WERI-Rb-1 (cell line): ENCODE results near the gene ACTA1.

Experiments
- DNase-seq: peaks from one replicate; pipeline ENCODE4 v3.0.0-alpha.2; 2020
- H3K27ac ChIP-seq: fragments of 250-450 bp; sonication (Bioruptor Pico); 2 replicates; pipeline ENCODE4 v1.5.1; 2020; ENCODE audit warnings: mild to moderate bottlenecking, moderate library complexity
- H3K27me3 ChIP-seq: fragments of 250-450 bp; sonication (Bioruptor Pico); 2 replicates; pipeline ENCODE4 v1.5.1; 2021; ENCODE audit warnings: mild to moderate bottlenecking, low read depth, moderate library complexity; ENCODE audit not compliant: insufficient read depth, severe bottlenecking
- H3K36me3 ChIP-seq: fragments of 250-450 bp; sonication (Bioruptor Pico); 2 replicates; pipeline ENCODE4 v1.5.1; 2020; ENCODE audit warnings: mild to moderate bottlenecking, moderate library complexity
- H3K4me3 ChIP-seq: 2 replicates; pipeline ENCODE4 v1.5.1; 2011; ENCODE audit warnings: low read depth, mild to moderate bottlenecking, control low read depth, low read length
- H3K9me3 ChIP-seq: fragments of 250-450 bp; sonication (Bioruptor Pico); 2 replicates; pipeline ENCODE4 v1.5.1; 2021; ENCODE audit warnings: mild to moderate bottlenecking, moderate library complexity; ENCODE audit not compliant: severe bottlenecking
- CTCF ChIP-seq: IDR thresholded peaks from 2 replicates; pipeline ENCODE4 v1.5.1; 2011; ENCODE audit warnings: low read depth, mild to moderate bottlenecking, control low read depth, inconsistent platforms, low read length

Gene ACTA1

GRCh38 chr1:229410692-229411433, 23.0 kb downstream of the ACTA1 start:
- peak; percentile 76 for DNase-seq
- no peaks in the 10 kb centered on the region for H3K9me3 ChIP-seq
- peak overlapping the region; percentile 19 for H3K4me3 ChIP-seq
- no peaks in the 10 kb centered on the region for H3K27me3 ChIP-seq
- TF ChIP-seq CTCF, result 0 out of 2 replicates have a peak, but pooled peaks have one; percentile 3
- no peaks in the 10 kb centered on the region for H3K36me3 ChIP-seq
- peak overlapping the region; percentile 68 for H3K27ac ChIP-seq

GRCh38 chr1:229410370-229410691, 23.6 kb downstream of the ACTA1 start:
- H3K27ac ChIP-seq, result peak overlapping the region; percentile 68
- H3K9me3 ChIP-seq, result no peaks in the 10 kb centered on the region
- no peak overlapping the region for H3K4me3 ChIP-seq
- H3K27me3 ChIP-seq, result no peaks in the 10 kb centered on the region
- no peak for DNase-seq
- no peak for TF ChIP-seq CTCF
- H3K36me3 ChIP-seq, result no peaks in the 10 kb centered on the region

- Histone ChIP-seq H3K27me3 (no peaks in the 10 kb centered on the region), H3K9me3 (no peaks in the 10 kb centered on the region), H3K27ac (peak overlapping the region; percentile 68), H3K4me3 (no peak overlapping the region), H3K36me3 (no peaks in the 10 kb centered on the region)
- no peak for DNase-seq
- TF ChIP-seq CTCF, result no peak
Observed at GRCh38 chr1:229409616-229410369, 24.1 kb downstream of the ACTA1 start.

GRCh38 chr1:229408458-229409037, 25.3 kb downstream of the ACTA1 start:
- Histone ChIP-seq H3K9me3 (no peaks in the 10 kb centered on the region), H3K27ac (peak overlapping the region; percentile 44), H3K27me3 (no peaks in the 10 kb centered on the region), H3K36me3 (no peaks in the 10 kb centered on the region), H3K4me3 (no peak overlapping the region)
- DNase-seq, result peak; percentile 50
- no peak for TF ChIP-seq CTCF

GRCh38 chr1:229407206-229408026, 26.5 kb downstream of the ACTA1 start:
- DNase-seq, result no peak
- Histone ChIP-seq H3K27me3 (no peaks in the 10 kb centered on the region), H3K36me3 (no peaks in the 10 kb centered on the region), H3K9me3 (no peaks in the 10 kb centered on the region), H3K4me3 (no peak overlapping the region), H3K27ac (no peak overlapping the region)
- TF ChIP-seq CTCF, result no peak
